ENCODE results near the gene CKAP4.
A peak's percentile ranks its signal among the peaks of the same experiment; 100 is the strongest.
"Not testable (repeated sequence)": the region's sequence is repeated elsewhere in the genome, so short reads cannot be mapped to it uniquely, and the experiment has no call there.

CKAP4 gene, protein sequence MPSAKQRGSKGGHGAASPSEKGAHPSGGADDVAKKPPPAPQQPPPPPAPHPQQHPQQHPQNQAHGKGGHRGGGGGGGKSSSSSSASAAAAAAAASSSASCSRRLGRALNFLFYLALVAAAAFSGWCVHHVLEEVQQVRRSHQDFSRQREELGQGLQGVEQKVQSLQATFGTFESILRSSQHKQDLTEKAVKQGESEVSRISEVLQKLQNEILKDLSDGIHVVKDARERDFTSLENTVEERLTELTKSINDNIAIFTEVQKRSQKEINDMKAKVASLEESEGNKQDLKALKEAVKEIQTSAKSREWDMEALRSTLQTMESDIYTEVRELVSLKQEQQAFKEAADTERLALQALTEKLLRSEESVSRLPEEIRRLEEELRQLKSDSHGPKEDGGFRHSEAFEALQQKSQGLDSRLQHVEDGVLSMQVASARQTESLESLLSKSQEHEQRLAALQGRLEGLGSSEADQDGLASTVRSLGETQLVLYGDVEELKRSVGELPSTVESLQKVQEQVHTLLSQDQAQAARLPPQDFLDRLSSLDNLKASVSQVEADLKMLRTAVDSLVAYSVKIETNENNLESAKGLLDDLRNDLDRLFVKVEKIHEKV

GRCh38 chr12:106247674-106248311 is at the start of gene CKAP4:
Gene CKAP4, minus strand, starts transcription at chr12:106248020. Its CDS starts 169 bp downstream, at chr12:106247851.
- H3K9me3 Mint-ChIP-seq: no peaks in the 10 kb centered on the region
- H3K27me3 Mint-ChIP-seq: no peaks in the 10 kb centered on the region
- H3K4me3 Mint-ChIP-seq: peak within 1 kb of the TSS; percentile 84
- ATAC-seq (ENCODE audit: low read depth) (peak; percentile 55), DNase-seq (ENCODE audit: low spot score in 2 of 2) (peak; percentile 65 to 72)
- H3K36me3 Mint-ChIP-seq: peaks cover 6% of the 10 kb centered on the region
- peaks cover 48% of the 10 kb centered on the region for H3K4me1 Mint-ChIP-seq
- peak within 1 kb of the TSS; percentile 84 for H3K27ac Mint-ChIP-seq

- Mint-ChIP-seq H3K36me3 (no peaks in the 10 kb centered on the region), H3K27ac (peak overlapping the region; percentile 90), H3K4me1 (peaks cover 25% of the 10 kb centered on the region)
These were observed 49.3 kb upstream of the CKAP4 start for GRCh38 chr12:106297075-106297474.

GRCh38 chr12:106296179-106296877 is 48.5 kb upstream of the CKAP4 start:
- Mint-ChIP-seq H3K36me3 (no peaks in the 10 kb centered on the region), H3K27me3 (no peaks in the 10 kb centered on the region), H3K9me3 (no peaks in the 10 kb centered on the region), H3K4me1 (peaks cover 22% of the 10 kb centered on the region), H3K4me3 (no peak overlapping the region), H3K27ac (peak overlapping the region; percentile 18)
- ATAC-seq (ENCODE audit: low read depth) (peak; percentile 4), DNase-seq (ENCODE audit: low spot score in 2 of 2) (no peak)

More at GRCh38 chr12:106297075-106297474, 49.3 kb upstream of the CKAP4 start:
- H3K27me3 Mint-ChIP-seq: no peaks in the 10 kb centered on the region
- no peaks in the 10 kb centered on the region for H3K9me3 Mint-ChIP-seq
- DNase-seq (ENCODE audit: low spot score in 2 of 2) (no peak), ATAC-seq (ENCODE audit: low read depth) (no peak)
- no peak overlapping the region for H3K4me3 Mint-ChIP-seq

DNA sequence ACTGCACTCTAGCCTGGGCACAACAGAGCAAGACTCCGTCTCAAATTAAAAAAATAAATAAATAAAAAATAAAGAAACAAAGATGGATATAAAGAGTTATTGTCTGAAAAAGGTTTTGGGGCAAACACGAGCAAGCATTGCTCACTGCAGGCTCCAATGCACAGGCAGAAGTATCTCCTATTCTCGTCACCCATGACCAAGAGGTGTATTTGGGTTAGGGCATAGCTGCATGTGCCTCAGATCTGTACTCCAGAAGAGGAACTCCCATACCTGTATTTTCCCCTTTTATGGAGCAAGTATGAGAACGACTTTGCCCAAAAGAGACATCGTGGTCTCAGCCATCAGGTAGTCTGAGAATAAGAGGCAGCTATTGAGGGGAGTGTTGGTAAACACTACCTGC is 44.5 kb upstream of the CKAP4 start:
- peak; percentile 47 for ATAC-seq (ENCODE audit: low read depth)
- no peak for DNase-seq (ENCODE audit: low spot score in 2 of 2)
- no peaks in the 10 kb centered on the region for H3K27me3 Mint-ChIP-seq
- H3K36me3 Mint-ChIP-seq: no peaks in the 10 kb centered on the region
- peaks cover 21% of the 10 kb centered on the region for H3K4me1 Mint-ChIP-seq
- no peak overlapping the region for H3K27ac Mint-ChIP-seq
- no peak overlapping the region for H3K4me3 Mint-ChIP-seq
- no peaks in the 10 kb centered on the region for H3K9me3 Mint-ChIP-seq

- peaks cover 25% of the 10 kb centered on the region for H3K4me1 Mint-ChIP-seq
- no peaks in the 10 kb centered on the region for H3K36me3 Mint-ChIP-seq
- ATAC-seq (ENCODE audit: low read depth) (no peak), DNase-seq (ENCODE audit: low spot score in 2 of 2) (no peak)
- no peaks in the 10 kb centered on the region for H3K27me3 Mint-ChIP-seq
- no peaks in the 10 kb centered on the region for H3K9me3 Mint-ChIP-seq
- H3K27ac Mint-ChIP-seq: no peak overlapping the region
- no peak overlapping the region for H3K4me3 Mint-ChIP-seq
These were observed 43.5 kb upstream of the CKAP4 start for GRCh38 chr12:106291342-106291741.

- H3K4me1 Mint-ChIP-seq: peaks cover 29% of the 10 kb centered on the region
- no peak overlapping the region for H3K27ac Mint-ChIP-seq
- no peaks in the 10 kb centered on the region for H3K27me3 Mint-ChIP-seq
- no peak overlapping the region for H3K4me3 Mint-ChIP-seq
- DNase-seq (ENCODE audit: low spot score in 2 of 2): no peak
- no peaks in the 10 kb centered on the region for H3K36me3 Mint-ChIP-seq
- no peaks in the 10 kb centered on the region for H3K9me3 Mint-ChIP-seq
- no peak for ATAC-seq (ENCODE audit: low read depth)
These were observed 42.8 kb upstream of the CKAP4 start for GRCh38 chr12:106290666-106291065.

GRCh38 chr12:106289196-106289681 is 41.4 kb upstream of the CKAP4 start:
- no peak for ATAC-seq (ENCODE audit: low read depth)
- no peaks in the 10 kb centered on the region for H3K9me3 Mint-ChIP-seq
- no peaks in the 10 kb centered on the region for H3K36me3 Mint-ChIP-seq
- no peak overlapping the region for H3K4me3 Mint-ChIP-seq
- peaks cover 41% of the 10 kb centered on the region for H3K4me1 Mint-ChIP-seq
- no peak for DNase-seq (ENCODE audit: low spot score in 2 of 2)
- H3K27me3 Mint-ChIP-seq: peaks cover 1% of the 10 kb centered on the region
- H3K27ac Mint-ChIP-seq: no peak overlapping the region

- peaks cover 41% of the 10 kb centered on the region for H3K4me1 Mint-ChIP-seq
- H3K4me3 Mint-ChIP-seq: no peak overlapping the region
- no peaks in the 10 kb centered on the region for H3K36me3 Mint-ChIP-seq
- ATAC-seq (ENCODE audit: low read depth) (no peak), DNase-seq (ENCODE audit: low spot score in 2 of 2) (no peak)
- H3K27ac Mint-ChIP-seq: no peak overlapping the region
- no peaks in the 10 kb centered on the region for H3K9me3 Mint-ChIP-seq
- peaks cover 2% of the 10 kb centered on the region for H3K27me3 Mint-ChIP-seq
These were observed 40.8 kb upstream of the CKAP4 start for GRCh38 chr12:106288494-106289195.

GRCh38 chr12:106288101-106288493 is 40.3 kb upstream of the CKAP4 start:
- no peak overlapping the region for H3K27ac Mint-ChIP-seq
- DNase-seq (ENCODE audit: low spot score in 2 of 2): no peak
- no peak overlapping the region for H3K4me3 Mint-ChIP-seq
- H3K9me3 Mint-ChIP-seq: no peaks in the 10 kb centered on the region
- H3K36me3 Mint-ChIP-seq: no peaks in the 10 kb centered on the region
- ATAC-seq (ENCODE audit: low read depth): no peak
- H3K27me3 Mint-ChIP-seq: peaks cover 2% of the 10 kb centered on the region
- peaks cover 42% of the 10 kb centered on the region for H3K4me1 Mint-ChIP-seq

DNA sequence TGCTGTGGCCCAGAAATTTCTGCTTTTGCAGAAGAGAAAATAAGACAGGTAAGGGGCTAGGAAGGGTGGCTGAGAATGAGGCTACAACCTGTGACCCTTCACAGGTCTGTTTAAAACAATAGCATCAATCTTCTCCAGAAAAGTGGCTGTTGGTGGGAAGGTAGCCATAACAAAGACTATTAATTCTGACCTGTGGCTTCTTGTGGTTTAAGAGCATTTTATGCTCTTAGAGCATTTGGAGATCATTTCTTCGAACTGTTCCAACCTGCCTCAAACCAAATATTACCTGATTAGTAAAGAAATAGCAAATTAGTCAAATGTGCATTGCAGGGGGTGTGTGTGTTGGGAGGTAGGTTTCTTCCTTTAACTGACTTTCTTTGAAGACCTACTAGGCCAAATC is 39.5 kb upstream of the CKAP4 start:
- H3K4me1 Mint-ChIP-seq: peaks cover 45% of the 10 kb centered on the region
- no peak overlapping the region for H3K4me3 Mint-ChIP-seq
- H3K9me3 Mint-ChIP-seq: peaks cover under 1% of the 10 kb centered on the region
- peaks cover under 1% of the 10 kb centered on the region for H3K36me3 Mint-ChIP-seq
- DNase-seq (ENCODE audit: low spot score in 2 of 2): no peak
- peak overlapping the region; percentile 53 for H3K27ac Mint-ChIP-seq
- peaks cover 2% of the 10 kb centered on the region for H3K27me3 Mint-ChIP-seq
- no peak for ATAC-seq (ENCODE audit: low read depth)

DNA sequence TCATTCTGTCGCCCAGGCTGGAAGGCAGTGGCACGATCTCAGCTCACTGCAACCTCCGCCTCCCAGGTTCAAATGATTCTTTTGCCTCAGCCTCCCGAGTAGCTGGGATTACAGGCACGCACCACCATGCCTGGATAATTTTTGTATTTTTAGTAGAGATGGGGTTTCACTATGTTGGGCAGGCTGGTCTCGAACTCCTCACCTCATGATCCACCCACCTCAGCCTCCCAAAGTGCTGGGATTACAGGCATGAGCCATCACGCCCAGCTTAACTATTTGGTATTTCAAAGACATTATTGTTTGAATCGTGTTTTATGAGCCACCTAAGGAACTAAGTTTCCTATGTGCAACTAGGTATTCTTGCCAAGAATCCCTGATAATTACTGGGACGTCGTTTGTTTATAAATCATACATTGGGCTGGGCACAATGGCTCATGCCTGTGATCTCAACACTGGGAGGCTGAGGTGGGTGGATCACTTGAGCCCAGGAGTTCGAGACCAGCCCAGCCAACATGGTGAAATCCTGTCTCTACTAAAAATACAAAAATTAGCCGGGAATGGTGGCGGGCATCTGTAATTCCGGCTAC is 38.8 kb upstream of the CKAP4 start:
- DNase-seq (ENCODE audit: low spot score in 2 of 2); H3K36me3 Mint-ChIP-seq; ATAC-seq (ENCODE audit: low read depth); H3K9me3 Mint-ChIP-seq; H3K27me3 Mint-ChIP-seq: not testable (repeated sequence)
- H3K4me1 Mint-ChIP-seq: peaks cover 46% of the 10 kb centered on the region
- peak overlapping the region; percentile 82 for H3K27ac Mint-ChIP-seq
- peak overlapping the region; percentile 62 for H3K4me3 Mint-ChIP-seq

DNA sequence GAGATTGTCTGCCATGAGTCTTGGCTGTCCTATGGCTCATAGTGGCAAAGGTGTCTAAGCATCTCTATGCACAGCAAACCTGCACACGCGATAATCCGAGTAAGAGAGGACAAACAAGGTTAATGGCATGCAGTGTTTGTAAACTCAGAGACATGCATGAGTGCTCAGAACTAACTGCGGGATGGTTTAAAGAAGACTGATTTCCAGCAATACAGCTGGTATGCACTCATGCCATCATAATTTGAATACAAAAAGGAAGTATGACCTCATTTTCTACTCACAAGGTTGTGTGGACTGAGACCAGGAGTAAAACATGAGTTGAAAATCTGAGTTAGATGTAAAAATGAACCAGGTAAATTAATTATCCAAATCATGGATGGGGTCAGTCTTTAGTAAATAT is 38.2 kb upstream of the CKAP4 start:
- Mint-ChIP-seq H3K36me3 (peaks cover 2% of the 10 kb centered on the region), H3K4me1 (peaks cover 46% of the 10 kb centered on the region), H3K27ac (peak overlapping the region; percentile 82), H3K27me3 (peaks cover 2% of the 10 kb centered on the region), H3K4me3 (peak overlapping the region; percentile 62), H3K9me3 (peaks cover 3% of the 10 kb centered on the region)
- DNase-seq (ENCODE audit: low spot score in 2 of 2) (no peak), ATAC-seq (ENCODE audit: low read depth) (peak; percentile 87)

Data from memory B cell (primary cell).